NCI-H446 treated with DMSO at 0.1 percent for 48 hours (cell line): ENCODE measurements around the gene FHOD3.
"Not testable (repeated sequence)": the region's sequence is repeated elsewhere in the genome, so short reads cannot be mapped to it uniquely, and the experiment has no call there.

Experiments used
- DNase-seq: peaks from one replicate; lab custom pipeline; 2025; lab: John Stamatoyannopoulos, UW

FHOD3 gene

DNA sequence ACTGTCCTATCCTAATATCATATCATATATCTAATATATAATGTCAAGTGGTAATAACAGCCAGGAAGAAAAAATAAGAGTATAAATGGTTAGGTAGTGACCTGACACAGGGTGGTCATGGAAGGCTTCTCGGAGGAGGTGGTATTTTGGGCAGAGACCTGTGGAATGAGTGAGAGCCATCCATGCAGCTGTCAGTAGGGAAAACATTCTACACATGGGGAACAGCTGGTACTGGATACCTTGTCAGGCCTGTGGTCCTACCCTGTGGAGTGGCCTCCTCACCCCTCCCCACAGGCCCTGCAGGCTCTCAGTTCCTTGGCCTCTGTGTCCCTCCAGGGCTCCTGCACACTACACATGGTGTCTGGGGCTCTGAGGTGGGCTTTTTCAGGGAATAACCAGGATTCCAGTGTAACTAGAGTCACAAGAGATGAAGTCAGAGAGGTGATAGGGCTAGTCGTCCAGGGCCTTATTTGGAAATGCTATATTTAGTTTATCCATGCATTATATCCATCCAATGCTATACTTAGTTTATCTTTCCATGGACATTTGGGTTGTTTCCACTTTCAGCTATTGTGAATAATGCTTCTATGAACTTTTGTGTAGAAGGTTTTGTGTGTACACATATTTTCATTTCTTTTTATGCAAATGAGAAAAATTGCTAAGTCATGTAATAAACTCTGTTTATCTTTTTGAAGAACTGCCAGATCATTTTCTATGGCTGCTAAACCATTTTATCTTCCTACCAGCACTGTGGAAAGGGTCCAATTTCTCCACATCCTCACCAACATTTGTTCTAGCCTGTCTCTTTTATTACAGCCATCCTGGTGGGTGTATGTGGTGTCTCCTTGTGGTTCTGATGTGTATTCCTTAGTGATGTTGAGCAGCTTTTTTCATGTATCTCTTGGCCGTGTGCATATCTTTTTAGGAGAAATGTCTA is 455.7 kb downstream of the FHOD3 start:
- no peak for DNase-seq

DNA sequence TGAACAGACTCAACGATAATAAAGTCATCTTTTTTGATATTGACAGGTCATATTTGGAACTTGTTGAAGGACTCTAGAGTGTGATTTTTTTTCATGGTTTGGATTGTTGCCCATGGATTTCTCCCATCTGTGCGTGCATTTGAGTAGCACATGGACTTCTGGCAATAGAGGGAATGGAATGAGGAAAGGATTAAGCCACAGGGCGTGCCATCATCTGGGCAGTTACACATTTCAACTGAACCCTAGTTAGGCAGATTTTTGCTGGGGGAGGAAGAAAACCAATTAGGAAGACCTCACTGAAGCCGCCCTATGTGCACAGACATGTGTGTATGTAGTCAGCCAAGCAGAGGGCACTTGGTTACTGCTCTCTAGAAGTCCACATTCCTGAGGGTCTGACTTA is 458.7 kb downstream of the FHOD3 start:
- DNase-seq, result peak; percentile 27

DNA sequence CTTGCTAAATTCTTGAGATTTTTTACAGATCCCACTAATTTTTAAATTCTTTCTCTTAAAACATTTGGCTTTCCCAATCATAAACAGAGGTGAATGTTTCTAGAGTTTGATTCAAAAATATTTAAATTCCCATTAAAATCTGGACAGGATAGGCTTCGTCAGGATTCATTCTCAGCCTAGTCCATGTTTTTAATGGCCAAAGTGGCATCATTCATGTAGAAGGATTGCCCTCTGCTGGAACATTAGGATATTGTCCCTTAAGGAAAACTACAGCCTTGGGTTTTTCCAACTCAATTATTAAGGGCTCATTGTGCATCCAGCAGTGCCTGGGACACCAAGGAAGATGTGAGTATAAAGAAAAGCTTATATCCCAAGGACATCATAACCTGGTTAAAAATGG is 459.6 kb downstream of the FHOD3 start:
- DNase-seq, result peak; percentile 11

DNA sequence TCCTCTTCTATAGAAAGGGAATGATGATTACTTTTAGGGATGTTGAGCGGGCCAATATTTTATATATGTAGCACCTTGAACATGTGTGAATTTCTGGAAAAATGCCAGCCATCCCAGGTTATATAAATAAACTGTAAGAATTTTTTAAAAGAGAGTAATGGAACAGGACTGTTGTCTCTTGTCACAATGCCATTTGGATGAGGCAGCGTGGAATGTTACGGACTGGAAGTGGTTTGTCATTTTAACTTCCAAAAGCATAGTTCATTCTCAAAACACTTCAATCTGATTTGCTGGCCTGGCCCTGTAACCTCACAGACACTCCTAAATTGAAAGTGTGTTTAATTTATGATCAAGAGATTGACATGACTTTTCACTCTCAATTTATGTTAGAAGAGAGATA is 460.5 kb downstream of the FHOD3 start:
- no peak for DNase-seq

DNA sequence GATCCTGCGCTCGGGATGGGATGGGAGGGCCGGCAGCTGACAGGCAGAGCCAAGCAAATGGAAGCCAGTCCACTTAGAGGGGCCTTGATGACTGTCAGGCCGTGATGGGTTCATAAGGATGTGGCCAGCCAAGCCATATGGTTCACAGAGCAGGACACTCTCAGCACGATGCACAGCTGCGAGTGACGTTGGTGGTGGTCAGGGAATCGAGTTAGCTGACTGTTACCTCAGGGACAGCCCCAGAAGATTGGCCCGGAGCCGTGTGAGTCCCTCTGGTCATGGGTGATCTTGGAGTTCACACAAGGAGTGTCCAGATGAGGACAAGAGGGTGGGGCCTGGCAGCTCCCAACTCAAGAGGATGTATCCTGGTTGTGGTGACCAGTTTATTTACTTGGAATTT is 461.1 kb downstream of the FHOD3 start:
- no peak for DNase-seq

DNA sequence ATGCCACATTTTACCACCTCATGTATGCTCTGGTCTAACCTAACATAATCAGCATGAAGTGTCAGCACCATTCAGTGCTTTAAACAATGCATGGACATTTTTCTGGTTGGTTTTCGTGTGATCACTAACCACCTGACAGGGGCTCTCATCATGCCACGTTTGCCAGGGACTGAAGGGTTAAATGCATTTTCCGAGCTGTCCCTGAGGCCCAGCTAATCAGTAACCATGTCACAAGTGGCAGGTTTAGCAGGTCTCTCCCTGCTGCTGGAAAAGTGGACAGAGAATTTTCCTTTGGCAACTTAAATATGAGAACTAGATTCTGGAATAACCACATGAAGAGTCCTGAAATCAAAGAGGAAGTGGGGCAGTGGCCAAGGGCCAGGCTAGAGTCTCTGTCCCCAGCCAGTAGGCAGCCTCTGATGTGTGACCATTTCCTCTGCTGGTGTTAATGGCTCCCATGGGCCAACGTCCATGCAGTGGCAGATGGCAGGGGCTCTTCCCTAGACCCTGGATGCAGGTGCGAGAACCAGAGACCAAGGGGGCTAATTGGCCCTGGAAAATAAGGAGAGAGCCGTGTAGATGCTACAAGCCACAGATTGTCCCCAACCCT is 461.8 kb downstream of the FHOD3 start:
- no peak for DNase-seq

DNA sequence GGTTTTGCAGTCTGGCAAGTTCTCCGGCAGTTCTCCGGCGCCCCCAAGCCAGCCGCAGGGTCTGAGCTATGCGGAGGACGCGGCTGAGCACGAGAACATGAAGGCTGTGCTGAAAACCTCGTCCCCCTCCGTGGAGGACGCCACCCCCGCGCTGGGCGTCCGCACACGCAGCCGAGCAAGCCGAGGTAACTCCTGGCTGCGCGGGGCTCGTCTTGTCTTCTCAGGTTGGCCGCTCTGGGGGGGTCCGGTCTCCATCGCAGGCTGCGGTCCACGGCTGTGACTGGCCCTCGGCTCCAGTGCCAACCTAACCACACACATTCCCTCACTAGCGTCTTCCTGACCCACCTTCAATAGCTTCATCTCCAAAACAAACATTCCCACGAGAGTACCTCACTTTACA is 463.1 kb downstream of the FHOD3 start:
- no peak for DNase-seq

DNA sequence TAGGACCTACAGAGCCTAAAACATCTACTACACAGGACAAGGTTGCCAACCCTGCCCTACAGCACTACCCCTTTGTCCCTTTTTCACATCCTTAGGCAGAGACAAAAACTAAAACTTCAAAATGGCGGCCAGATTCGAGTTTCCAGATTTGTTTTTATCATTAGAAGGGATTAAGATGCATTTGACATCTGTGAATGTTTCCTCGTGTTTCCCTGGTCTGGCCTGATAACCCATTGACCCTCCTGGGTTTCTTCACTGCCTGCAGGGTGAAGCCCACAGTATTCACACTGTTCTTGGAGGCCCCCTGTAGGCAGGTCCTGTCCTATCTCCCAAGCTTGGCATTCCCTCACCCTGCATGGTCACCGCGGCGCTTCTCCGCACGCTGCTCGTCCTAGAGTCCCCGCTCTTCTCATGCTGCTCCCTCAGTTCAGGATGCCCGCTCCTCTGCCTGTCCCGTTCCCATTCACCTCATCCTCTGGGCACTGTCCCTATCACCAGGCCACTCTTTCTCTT is 463.7 kb downstream of the FHOD3 start:
- DNase-seq, result no peak

DNA sequence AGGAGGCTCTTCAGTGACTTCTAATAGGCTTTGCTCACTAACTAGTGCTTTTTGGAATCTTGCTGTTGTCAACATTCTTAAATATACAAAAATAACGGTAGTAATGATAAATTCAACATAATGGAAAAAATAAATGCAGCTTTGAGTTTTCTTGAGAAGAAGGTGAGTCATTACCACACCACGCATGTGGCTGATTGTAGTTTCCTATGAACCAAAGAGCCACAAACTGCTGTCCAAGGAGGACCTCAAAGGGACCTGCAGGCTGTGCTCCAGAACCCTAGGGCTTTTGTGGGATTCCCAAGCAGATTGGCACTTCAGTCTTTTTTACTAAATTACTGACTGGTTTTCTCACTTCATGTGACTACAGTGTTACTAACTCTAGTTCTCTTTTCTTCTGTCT is 464.6 kb downstream of the FHOD3 start:
- no peak for DNase-seq

DNA sequence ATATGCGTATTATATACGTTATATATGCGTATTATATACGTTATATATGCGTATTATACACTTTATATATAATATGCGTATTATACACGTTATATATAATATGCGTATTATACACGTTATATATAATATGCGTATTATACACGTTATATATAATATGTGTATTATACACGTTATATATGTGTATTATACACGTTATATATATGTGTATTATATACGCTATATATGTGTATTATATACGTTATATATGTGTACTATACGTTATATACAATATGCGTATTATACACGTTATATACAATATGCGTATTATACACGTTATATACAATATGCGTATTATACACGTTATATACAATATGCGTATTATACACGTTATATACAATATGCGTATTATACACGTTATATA is 465.5 kb downstream of the FHOD3 start:
- DNase-seq, result not testable (repeated sequence)

DNA sequence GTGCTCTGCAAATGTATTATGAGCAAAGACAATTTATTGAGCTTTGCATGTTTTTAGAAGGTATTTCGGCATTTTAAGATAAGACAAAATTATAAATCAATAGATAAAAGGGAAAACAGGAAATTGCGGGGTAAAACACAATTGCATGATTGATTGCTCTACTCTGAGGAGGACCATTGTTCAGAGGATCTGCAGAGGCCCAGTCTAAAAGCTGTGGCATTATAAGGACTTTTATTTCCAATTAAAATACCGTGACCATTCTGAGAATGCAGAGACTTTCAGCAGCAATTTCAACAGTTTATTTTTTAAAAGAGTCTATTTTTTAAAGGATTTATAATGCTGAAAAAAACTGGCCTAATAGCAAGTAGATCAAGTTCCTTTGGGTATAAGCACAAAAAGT is 469.3 kb downstream of the FHOD3 start:
- no peak for DNase-seq

DNA sequence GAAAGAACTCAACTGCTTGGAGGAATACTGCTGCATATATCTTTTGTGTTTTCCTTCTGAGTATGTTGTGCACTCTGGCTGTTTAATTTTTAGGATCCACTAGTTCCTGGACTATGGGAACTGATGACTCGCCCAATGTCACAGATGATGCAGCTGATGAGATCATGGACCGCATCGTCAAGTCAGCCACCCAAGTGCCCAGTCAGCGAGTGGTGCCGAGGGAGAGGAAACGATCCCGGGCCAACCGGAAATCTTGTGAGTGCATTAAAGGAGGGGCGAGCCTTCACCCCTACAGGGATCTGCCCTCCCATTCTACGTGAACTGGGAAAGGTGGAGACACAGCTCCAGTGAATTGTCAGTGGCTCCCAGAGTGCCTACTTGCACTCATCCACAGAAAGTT is 471.7 kb downstream of the FHOD3 start:
- no peak for DNase-seq

DNA sequence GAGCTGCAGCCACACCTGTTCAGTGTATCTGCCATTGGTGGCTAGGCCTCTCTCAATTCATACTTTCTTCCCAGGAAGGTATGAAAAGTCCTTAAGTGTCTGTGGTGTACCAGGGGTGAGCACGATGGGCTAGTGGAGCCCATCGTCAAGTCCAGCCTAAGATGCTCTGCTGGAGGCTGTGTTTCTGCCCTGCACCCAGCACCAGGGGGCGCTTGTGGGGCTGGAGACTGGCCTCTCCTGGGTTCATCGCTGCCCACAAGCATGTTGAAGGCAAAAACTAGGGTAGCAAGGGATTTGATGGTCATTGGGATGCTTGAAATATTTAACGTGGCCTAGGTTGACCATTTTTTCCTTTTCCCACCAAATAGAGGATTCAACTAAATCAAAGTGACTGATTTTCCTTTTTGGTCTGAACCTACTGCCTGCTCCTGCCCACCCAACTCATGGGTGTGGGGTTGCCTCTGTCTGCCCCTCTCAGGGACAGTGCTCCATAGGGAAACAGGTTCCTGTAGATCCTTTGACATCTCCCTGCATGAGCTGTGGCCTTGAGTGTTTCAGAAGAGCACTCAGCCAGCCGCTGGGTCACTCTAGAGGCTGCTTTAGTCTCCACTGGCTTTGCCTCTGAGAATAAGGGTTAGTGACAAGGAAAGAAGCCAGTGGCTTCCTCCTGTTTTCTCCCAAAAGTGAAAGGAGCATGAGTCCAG is 472.2 kb downstream of the FHOD3 start:
- no peak for DNase-seq

DNA sequence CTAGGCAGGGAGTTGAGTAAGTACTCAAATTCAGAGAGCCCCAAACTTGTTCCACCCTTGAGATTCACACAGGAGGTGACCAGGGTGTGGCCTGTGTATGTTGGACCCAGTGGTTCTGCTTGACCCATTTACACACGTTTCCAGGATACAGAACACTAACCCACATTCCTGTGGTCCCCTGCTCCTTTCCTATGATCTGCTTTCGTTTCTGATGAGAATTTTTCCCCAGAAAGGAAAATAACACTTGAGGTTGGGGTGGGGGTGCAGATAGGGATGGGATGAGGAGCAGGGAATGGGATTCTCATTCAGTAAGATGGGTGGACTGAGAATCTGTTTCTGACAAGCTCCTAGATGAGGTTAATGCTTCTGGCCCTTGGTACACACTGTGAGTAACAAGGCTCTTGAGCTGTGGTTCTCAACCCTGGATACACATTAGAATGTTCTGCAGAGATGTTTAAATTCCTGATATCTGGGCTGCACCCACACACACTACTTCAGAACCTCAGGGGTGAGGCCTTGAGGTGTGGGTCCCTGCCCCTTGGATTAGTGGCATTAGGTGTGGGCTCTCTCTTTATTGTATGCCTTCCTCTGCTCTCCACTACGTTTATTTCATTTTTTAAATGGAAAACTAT is 472.9 kb downstream of the FHOD3 start:
- no peak for DNase-seq

DNA sequence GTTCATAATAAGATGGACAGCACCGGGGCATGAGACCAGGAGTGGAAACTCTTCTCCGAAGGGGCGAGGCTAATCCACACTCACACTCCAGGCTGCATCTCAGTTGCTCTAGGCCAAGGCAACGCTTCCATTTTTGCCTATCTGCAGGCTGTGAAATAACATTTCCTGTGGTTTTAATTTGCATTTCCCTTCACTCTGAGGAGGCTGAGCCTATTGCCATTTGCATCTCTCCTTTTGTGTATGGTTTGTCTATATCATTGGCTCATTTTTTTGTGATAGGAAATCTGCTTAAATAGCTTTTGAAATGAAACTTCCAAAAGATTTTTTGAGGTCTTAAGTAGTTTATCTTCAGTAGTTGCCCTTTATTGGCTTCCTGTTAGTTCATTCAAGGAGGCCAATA is 473.7 kb downstream of the FHOD3 start:
- no peak for DNase-seq

DNA sequence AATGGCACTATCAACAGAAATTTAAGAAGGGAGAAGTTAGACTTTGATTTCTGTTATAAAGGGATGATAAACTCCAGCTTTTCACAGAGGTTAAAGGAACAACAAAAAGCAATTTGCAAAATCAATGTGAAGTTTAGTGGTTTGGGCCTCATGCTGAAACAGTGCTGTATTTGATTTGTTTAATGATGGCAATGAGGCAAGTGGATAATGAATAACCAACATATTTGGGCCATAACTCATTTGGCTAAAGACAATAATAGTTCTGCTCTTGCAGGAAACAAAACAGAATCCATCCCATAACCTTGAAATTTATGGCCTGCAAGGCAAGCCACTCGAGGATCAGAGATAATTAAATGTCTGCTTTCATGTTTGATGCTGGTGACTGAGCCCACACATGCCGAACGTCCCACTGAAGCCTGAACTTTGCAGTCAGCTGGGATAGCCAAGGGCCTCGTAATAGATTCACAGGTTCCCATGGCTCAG is 474.8 kb downstream of the FHOD3 start:
- no peak for DNase-seq

DNA sequence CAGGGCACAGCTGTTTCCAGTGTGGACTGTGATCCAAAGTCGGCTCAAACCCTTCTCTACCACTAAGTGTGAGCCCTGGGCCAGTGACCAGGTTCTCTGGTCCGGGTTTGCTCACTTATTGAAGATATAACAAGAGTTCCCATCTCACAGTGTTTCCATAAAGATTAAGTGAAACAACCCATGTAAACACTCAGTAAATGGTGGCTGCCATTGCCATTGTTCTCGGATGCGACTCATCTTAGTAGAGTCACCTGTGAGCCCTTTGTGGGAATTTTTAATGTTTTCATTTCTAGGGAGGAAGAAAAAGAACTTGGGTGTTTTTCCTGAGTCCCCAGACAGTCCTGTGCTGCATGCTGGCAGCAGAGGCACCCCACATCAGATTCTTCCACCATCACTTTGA is 477.9 kb downstream of the FHOD3 start:
- no peak for DNase-seq

DNA sequence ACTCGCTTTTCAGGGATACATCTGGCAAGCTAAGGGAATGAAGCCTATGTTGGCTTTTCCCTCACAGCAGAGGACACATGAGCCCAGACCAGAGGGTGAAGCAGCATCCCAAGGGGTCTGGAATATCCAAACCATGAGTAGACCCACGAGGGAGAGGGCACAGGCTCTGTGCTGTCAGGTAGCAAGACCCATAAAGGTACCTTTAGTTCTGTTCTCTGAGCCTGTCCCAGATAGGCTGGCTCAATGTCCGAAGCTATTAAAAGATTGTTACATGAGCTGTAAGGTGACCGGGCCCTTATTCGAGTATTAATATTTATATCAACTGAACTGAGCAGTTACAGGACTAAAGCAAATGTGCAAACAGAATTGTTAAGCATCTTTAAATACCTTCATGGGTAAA is 479.1 kb downstream of the FHOD3 start:
- DNase-seq, result no peak

DNA sequence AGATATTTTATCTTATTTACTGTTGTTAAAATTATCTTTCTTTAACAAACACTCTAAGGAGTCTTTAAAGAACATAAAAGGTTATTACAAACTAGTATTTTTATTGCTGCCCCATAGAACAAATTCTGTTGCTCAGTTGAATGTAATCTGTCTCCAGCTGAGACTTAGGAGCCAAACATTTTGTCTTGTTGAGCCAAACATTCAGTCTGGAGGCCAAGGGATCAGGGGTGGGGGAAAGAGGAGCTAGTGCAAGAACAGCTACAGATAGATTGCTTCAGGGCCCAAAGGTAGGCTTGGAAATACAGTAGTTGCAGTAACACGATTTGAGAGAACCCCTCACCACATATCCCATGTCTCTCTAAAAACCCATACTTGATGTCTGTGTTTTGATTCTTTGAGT is 480.1 kb downstream of the FHOD3 start:
- DNase-seq, result no peak

DNA sequence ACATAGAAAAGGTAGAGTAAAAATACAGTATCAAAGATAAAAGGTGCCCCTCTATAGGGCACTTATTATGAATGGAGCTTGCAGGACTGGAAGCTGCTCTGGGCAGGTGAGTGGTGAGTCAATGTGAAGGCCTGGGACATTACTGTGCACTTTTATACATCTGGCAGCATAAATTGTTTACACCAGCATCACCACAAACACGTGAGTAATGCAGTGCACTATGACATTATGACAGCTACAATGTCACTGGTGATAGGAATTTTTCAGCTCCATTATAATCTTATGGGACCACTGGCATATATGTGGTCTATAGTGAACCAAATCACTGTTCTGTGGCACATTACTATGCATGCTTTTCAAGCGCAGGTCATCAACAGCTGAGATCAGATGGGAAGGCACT is 483.2 kb downstream of the FHOD3 start:
- no peak for DNase-seq

DNA sequence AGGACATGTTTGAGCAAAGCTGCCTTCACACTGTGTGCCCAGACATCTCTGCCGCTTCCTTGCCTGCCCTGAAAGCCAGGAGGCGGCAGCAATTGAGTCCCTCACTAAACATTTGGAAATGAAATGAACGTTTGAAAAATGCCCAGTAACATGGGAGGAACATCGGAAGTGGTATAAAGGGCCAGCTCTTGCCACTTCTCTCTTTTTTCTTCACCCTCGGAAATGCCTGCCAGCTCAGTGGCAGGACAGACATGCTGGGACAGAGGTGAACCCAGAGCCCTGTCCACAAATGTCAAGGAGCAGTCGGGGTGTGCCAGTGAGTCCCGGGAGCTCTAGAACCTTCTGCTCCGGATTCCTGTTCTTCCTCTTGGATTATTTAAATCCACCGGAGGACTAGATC is 485.2 kb downstream of the FHOD3 start:
- DNase-seq, result no peak

DNA sequence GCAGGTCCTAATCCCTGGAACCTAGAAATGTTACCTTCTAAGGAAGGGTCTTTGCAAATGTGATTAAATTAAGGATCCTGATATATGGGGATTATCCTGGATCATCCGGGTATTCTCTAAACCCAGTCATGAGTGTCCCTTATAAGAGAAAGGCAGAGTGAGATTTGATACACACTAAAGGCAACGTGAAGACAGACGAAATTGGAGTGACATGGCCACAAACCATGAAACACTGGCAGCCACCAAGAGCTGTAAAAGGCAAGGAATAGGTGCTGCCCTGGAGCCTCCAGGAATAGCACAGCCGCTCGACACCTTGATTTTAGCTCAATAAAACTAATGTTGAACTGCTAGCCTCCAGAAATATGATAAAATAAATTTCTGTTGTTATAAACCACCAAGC is 486.3 kb downstream of the FHOD3 start:
- DNase-seq, result no peak
